Endometrial microvascular endothelial cells (primary cell): ENCODE measurements around the gene TMEM222. TPM values are rescaled to one million over a fixed set of nuclear protein-coding genes. Genes with fewer than 3 reads are reported as not detected.
"Not testable (repeated sequence)": the region's sequence is repeated elsewhere in the genome, so short reads cannot be mapped to it uniquely, and the experiment has no call there.

Source experiments
- in situ Hi-C: cut with HindIII; loops from 2 replicates; pipeline ENCODE4 v1.10.0; 2017; ENCODE audit warnings: low sequenced_read_pairs, low pct_unique_long_range_greater_than_20kb; ENCODE audit errors: inconsistent ontology term
- total RNA-seq: library from RNA; depleted of rRNA; stranded (reverse); fragments of >200 nt; gene quantifications from one replicate; pipeline ENCODE4 v1.2.3, GENCODE V29; 2015; ENCODE audit errors: inconsistent ontology term

Gene TMEM222
- total RNA-seq, 1 donor from 2014 or later = 29.5 TPM

GRCh38 chr1:27367160-27367650 is 45.2 kb downstream of the TMEM222 start:
- in situ Hi-C loops = no loop called here

GRCh38 chr1:27368869-27369582 is 47.1 kb downstream of the TMEM222 start:
- in situ Hi-C loops = no loop called here

- in situ Hi-C loops = no loop called here
Measured at GRCh38 chr1:27372022-27372807, 50.3 kb downstream of the TMEM222 start.

- in situ Hi-C loops = no loop called here
Measured at GRCh38 chr1:27372808-27373690, 51.1 kb downstream of the TMEM222 start.

- in situ Hi-C loops = no loop called here
Measured at GRCh38 chr1:27374362-27375086, 52.6 kb downstream of the TMEM222 start, which contains the start of gene FCN3. FCN3 (minus strand) TSS chr1:27374824; CDS start chr1:27374818, 6 bp downstream.

GRCh38 chr1:27377760-27378495 is 56.0 kb downstream of the TMEM222 start:
- in situ Hi-C loops = no loop called here

- in situ Hi-C loops = no loop called here
Measured at GRCh38 chr1:27379564-27380122, 57.7 kb downstream of the TMEM222 start.

- in situ Hi-C loops = no loop called here
Measured at GRCh38 chr1:27380224-27380623, 58.3 kb downstream of the TMEM222 start.

- in situ Hi-C loops = no loop called here
Measured at GRCh38 chr1:27380766-27381733, 59.1 kb downstream of the TMEM222 start.

- in situ Hi-C loops = no loop called here
Measured at GRCh38 chr1:27381969-27382762, 60.2 kb downstream of the TMEM222 start.

GRCh38 chr1:27383039-27383605 is 61.2 kb downstream of the TMEM222 start, which contains the start of gene CD164L2:
CD164L2 (minus strand) TSS chr1:27383333; CDS start chr1:27383239, 94 bp downstream.
- in situ Hi-C loops = no loop called here

GRCh38 chr1:27383661-27384060 is 61.7 kb downstream of the TMEM222 start:
- in situ Hi-C loops = no loop called here

- in situ Hi-C loops = not testable (repeated sequence)
Measured at GRCh38 chr1:27384797-27385196, 62.8 kb downstream of the TMEM222 start.
